Liver (tissue), 9 donors: ENCODE measurements around the gene PPFIA1. TPM values are rescaled to one million over a fixed set of nuclear protein-coding genes. Genes with fewer than 3 reads are reported as not detected.

Experiments used
- DNase-seq: peaks from one replicate; pipeline ENCODE4 v3.0.0-alpha.2; 2017; ENCODE audit warnings: low spot score
- H3K27ac ChIP-seq, 2 donors: one replicate each; pipeline ENCODE4 v1.7.0; 2013; ENCODE audit warnings: inconsistent platforms in 2 of 2, low read length in 2 of 2, control low read depth in 1 of 2, low read depth in 1 of 2, mild to moderate bottlenecking in 1 of 2
- H3K27me3 ChIP-seq, 4 donors: one replicate each; pipeline versions ENCODE4 v1.6.1 to v1.7.0; 2013; ENCODE audit warnings: low read length in 3 of 4, inconsistent platforms in 1 of 4, mild to moderate bottlenecking in 1 of 4, moderate library complexity in 1 of 4; ENCODE audit not compliant: control insufficient read depth in 4 of 4, insufficient read depth in 4 of 4
- H3K36me3 ChIP-seq, 4 donors: one replicate each; pipeline versions ENCODE4 v1.6.1 to v1.7.0; 2013; ENCODE audit warnings: low read length in 3 of 4, mild to moderate bottlenecking in 3 of 4, low read depth in 1 of 4, moderate library complexity in 1 of 4; ENCODE audit not compliant: control insufficient read depth in 4 of 4, insufficient read depth in 3 of 4
- H3K4me1 ChIP-seq, 4 donors: one replicate each; pipeline versions ENCODE4 v1.6.1 to v1.7.0; 2013; ENCODE audit warnings: low read length in 3 of 4, mild to moderate bottlenecking in 3 of 4, moderate library complexity in 1 of 4; ENCODE audit not compliant: control insufficient read depth in 4 of 4, insufficient read depth in 4 of 4
- H3K4me3 ChIP-seq, 3 donors: one replicate each; pipeline versions ENCODE4 v1.6.1 to v1.7.0; 2013; ENCODE audit warnings: low read length in 3 of 3, control low read depth in 1 of 3, low read depth in 1 of 3, mild to moderate bottlenecking in 1 of 3
- H3K9ac ChIP-seq, 2 donors: one replicate each; pipeline ENCODE4 v1.7.0; 2013; ENCODE audit warnings: low read length in 2 of 2, mild to moderate bottlenecking in 2 of 2, moderate library complexity in 2 of 2, control low read depth in 1 of 2, low read depth in 1 of 2
- H3K9me3 ChIP-seq, 4 donors: one replicate each; pipeline versions ENCODE4 v1.6.1 to v1.7.0; 2013; ENCODE audit warnings: low read length in 3 of 4; ENCODE audit not compliant: control insufficient read depth in 4 of 4
- ATF3 ChIP-seq: IDR thresholded peaks from 2 replicates; pipeline ENCODE4 v1.6.1; 2016; ENCODE audit warnings: antibody characterized with exemption
- EGR1 ChIP-seq, 2 donors: IDR thresholded peaks; 2 replicates each; pipeline ENCODE4 v1.6.1; 2016 to 2018; ENCODE audit warnings: antibody characterized with exemption in 2 of 2, low read depth in 2 of 2
- FOXA1 ChIP-seq: IDR thresholded peaks from 2 replicates; pipeline ENCODE4 v1.6.1; 2016; ENCODE audit warnings: antibody characterized with exemption
- GABPA ChIP-seq, 2 donors: IDR thresholded peaks in 1 of 2; conservative IDR thresholded peaks in 1 of 2; 2 replicates each; pipeline ENCODE4 v1.6.1; 2016; ENCODE audit warnings: antibody characterized with exemption in 2 of 2, mild to moderate bottlenecking in 1 of 2, moderate library complexity in 1 of 2
- HNF4A ChIP-seq, 2 donors: conservative IDR thresholded peaks; 2 replicates each; pipeline ENCODE4 v1.6.1; 2016; ENCODE audit warnings: antibody characterized with exemption in 2 of 2, mild to moderate bottlenecking in 2 of 2
- RAD21 ChIP-seq, 2 donors: IDR thresholded peaks; 2 replicates each; pipeline ENCODE4 v1.6.1; 2016; ENCODE audit warnings: antibody characterized with exemption in 2 of 2, mild to moderate bottlenecking in 2 of 2
- REST ChIP-seq: IDR thresholded peaks from 2 replicates; pipeline ENCODE4 v1.6.1; 2016; ENCODE audit warnings: antibody characterized with exemption, mild to moderate bottlenecking
- RXRA ChIP-seq, 2 donors: IDR thresholded peaks; 2 replicates each; pipeline ENCODE4 v1.6.1; 2017 to 2018; ENCODE audit warnings: antibody characterized with exemption in 2 of 2, mild to moderate bottlenecking in 1 of 2
- SP1 ChIP-seq: IDR thresholded peaks from 2 replicates; pipeline ENCODE4 v1.6.1; 2018; ENCODE audit warnings: antibody characterized with exemption, mild to moderate bottlenecking
- YY1 ChIP-seq: IDR thresholded peaks from 2 replicates; pipeline ENCODE4 v1.6.1; 2016; ENCODE audit warnings: antibody characterized with exemption, mild to moderate bottlenecking
- ZBTB33 ChIP-seq: IDR thresholded peaks from 2 replicates; pipeline ENCODE4 v1.6.1; 2016; ENCODE audit warnings: antibody characterized with exemption
- WGBS: extraction: QIAGEN DNeasy Blood & Tissue Kit; methylation state at CpG from one replicate; pipeline ENCODE4 v1.1.7; 2013; 5-methylcytosine and 5-hydroxymethylcytosine counted together
- polyA plus RNA-seq, 2 donors: library from polyadenylated mRNA; stranded (reverse) in 1 of 2; unstranded in 1 of 2; fragments of 200-250 nt in 1 of 2; fragments of >200 nt in 1 of 2; fragmentation: Nextera tagmentation in 1 of 2; extraction: Ambion mirVana in 1 of 2; gene quantifications; one replicate each; pipeline versions ENCODE4 v1.2.1 to v1.2.3, GENCODE V29; 2013 to 2015
- total RNA-seq, 2 donors: library from RNA; depleted of rRNA; stranded (reverse); fragments of >200 nt; gene quantifications; one replicate each; pipeline ENCODE4 v1.2.3, GENCODE V29; 2014
- TF ChIP-seq, protein P1 (sequence below): fragments of 150-350 bp; IDR thresholded peaks from 2 replicates; pipeline ENCODE4 v1.5.1; 2017; ENCODE audit warnings: improper control_type of control experiment, low read depth, low read length; ENCODE audit not compliant: missing input control
- donor health status: healthy.
- donor health status: healthy.
- donor health status: healthy.
- donor health status: healthy.
- donor health status: healthy.

PPFIA1 gene
- total and polyA plus RNA-seq, 4 donors, result 9.9 to 39.6 (median 14.5) TPM

- H3K4me1 ChIP-seq, result no peaks in the 10 kb centered on the region
- no peak for TF ChIP-seq HNF4A (conservative IDR thresholded peaks at IDR 0.05)
- no peak for TF ChIP-seq ZBTB33
- no peak for TF ChIP-seq GABPA (IDR thresholded peaks at IDR 0.05 in 1 of 2, conservative IDR thresholded peaks at IDR 0.05 in 1 of 2)
- no peak for TF ChIP-seq EGR1 (IDR thresholded peaks at IDR 0.05; ENCODE audit: low read depth in 2 of 2)
- no peak for TF ChIP-seq RXRA (IDR thresholded peaks at IDR 0.05)
- TF ChIP-seq ATF3, result no peak
- no peak for TF ChIP-seq SP1
- TF ChIP-seq REST, result no peak
- no peak overlapping the region for H3K9ac ChIP-seq
- H3K27me3 ChIP-seq, result no peaks in the 10 kb centered on the region
- 87% methylated on average over 11 of the region's 11 CpGs for WGBS
- peaks cover 23 to 75% (median 66%) of the 10 kb centered on the region in 4 donors for H3K36me3 ChIP-seq
- H3K9me3 ChIP-seq, result no peaks in the 10 kb centered on the region
- DNase-seq, result no peak
- no peak overlapping the region for H3K27ac ChIP-seq
- H3K4me3 ChIP-seq, result no peak overlapping the region
These were observed 88.3 kb downstream of the PPFIA1 start for GRCh38 chr11:70358753-70359152.

- no peaks in the 10 kb centered on the region for H3K9me3 ChIP-seq
- no peak for TF ChIP-seq YY1
- TF ChIP-seq ZBTB33, result no peak
- TF ChIP-seq ATF3, result no peak
- TF ChIP-seq REST, result no peak
- no peak for TF ChIP-seq HNF4A (conservative IDR thresholded peaks at IDR 0.05)
- TF ChIP-seq RXRA (IDR thresholded peaks at IDR 0.05), result no peak
- no peak for TF ChIP-seq RAD21 (IDR thresholded peaks at IDR 0.05)
- TF ChIP-seq, protein P1, sequence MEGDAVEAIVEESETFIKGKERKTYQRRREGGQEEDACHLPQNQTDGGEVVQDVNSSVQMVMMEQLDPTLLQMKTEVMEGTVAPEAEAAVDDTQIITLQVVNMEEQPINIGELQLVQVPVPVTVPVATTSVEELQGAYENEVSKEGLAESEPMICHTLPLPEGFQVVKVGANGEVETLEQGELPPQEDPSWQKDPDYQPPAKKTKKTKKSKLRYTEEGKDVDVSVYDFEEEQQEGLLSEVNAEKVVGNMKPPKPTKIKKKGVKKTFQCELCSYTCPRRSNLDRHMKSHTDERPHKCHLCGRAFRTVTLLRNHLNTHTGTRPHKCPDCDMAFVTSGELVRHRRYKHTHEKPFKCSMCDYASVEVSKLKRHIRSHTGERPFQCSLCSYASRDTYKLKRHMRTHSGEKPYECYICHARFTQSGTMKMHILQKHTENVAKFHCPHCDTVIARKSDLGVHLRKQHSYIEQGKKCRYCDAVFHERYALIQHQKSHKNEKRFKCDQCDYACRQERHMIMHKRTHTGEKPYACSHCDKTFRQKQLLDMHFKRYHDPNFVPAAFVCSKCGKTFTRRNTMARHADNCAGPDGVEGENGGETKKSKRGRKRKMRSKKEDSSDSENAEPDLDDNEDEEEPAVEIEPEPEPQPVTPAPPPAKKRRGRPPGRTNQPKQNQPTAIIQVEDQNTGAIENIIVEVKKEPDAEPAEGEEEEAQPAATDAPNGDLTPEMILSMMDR, result no peak
- no peak for TF ChIP-seq FOXA1
- TF ChIP-seq SP1, result no peak
- no peak for TF ChIP-seq GABPA (IDR thresholded peaks at IDR 0.05 in 1 of 2, conservative IDR thresholded peaks at IDR 0.05 in 1 of 2)
- H3K27me3 ChIP-seq, result no peaks in the 10 kb centered on the region
- no peak overlapping the region for H3K27ac ChIP-seq
- no peak overlapping the region for H3K4me3 ChIP-seq
- H3K9ac ChIP-seq, result no peak overlapping the region
- peaks cover 18 to 72% (median 62%) of the 10 kb centered on the region in 4 donors for H3K36me3 ChIP-seq
- H3K4me1 ChIP-seq, result no peaks in the 10 kb centered on the region
- 91% methylated on average over 8 of the region's 8 CpGs for WGBS
- no peak for DNase-seq
These were observed 89.1 kb downstream of the PPFIA1 start for GRCh38 chr11:70359451-70360205.
